HepG2 (cell line): ENCODE results near the gene OR2AG1.

ENCODE experiments used
- CREB1 ChIP-seq, 2 experiments: fragments of 450-650 bp in 1 of 2; IDR thresholded peaks; 2 replicates each; pipeline ENCODE4 v1.6.1; 2016 to 2017; ENCODE audit warnings: control low read depth in 1 of 2, mild to moderate bottlenecking in 1 of 2, missing compliant biosample characterization in 1 of 2, missing genetic modification characterization in 1 of 2
- HNF4A ChIP-seq: sonication (generic); formaldehyde crosslinking; IDR thresholded peaks from 2 replicates; pipeline ENCODE4 v1.4.0; 2020; ENCODE audit warnings: missing genetic modification reagents
- HNRNPL ChIP-seq: fragments of 200-400 bp; formaldehyde crosslinking; IDR thresholded peaks from 2 replicates; pipeline ENCODE4 v1.6.1; 2017; ENCODE audit warnings: mild to moderate bottlenecking, low read depth, low read length
- KDM1A ChIP-seq: IDR thresholded peaks from 2 replicates; pipeline ENCODE4 v1.6.1; 2016; ENCODE audit warnings: missing compliant biosample characterization
- NRL ChIP-seq: sonication (generic); formaldehyde crosslinking; IDR thresholded peaks from 2 replicates; pipeline ENCODE4 v1.5.0; 2020; ENCODE audit warnings: missing genetic modification reagents, mild to moderate bottlenecking, moderate library complexity, borderline replicate concordance
- PITX1 ChIP-seq: sonication (generic); formaldehyde crosslinking; IDR thresholded peaks from 2 replicates; pipeline ENCODE4 v1.5.1; 2020; ENCODE audit warnings: mild to moderate bottlenecking, missing genetic modification reagents
- ZNF251 ChIP-seq: sonication (generic); formaldehyde crosslinking; IDR thresholded peaks from 2 replicates; pipeline ENCODE4 v1.9.0; 2021; ENCODE audit warnings: mild to moderate bottlenecking, missing genetic modification reagents
- ZNF670 ChIP-seq: sonication (generic); formaldehyde crosslinking; IDR thresholded peaks from 2 replicates; pipeline ENCODE4 v1.8.0; 2022; ENCODE audit warnings: mild to moderate bottlenecking, missing genetic modification reagents, borderline replicate concordance
- ZNF768 ChIP-seq: sonication (generic); formaldehyde crosslinking; IDR thresholded peaks from 2 replicates; pipeline ENCODE4 v1.4.0; 2020; ENCODE audit warnings: missing genetic modification reagents
- TF ChIP-seq, protein P1 (sequence below): sonication (generic); formaldehyde crosslinking; IDR thresholded peaks from 2 replicates; pipeline ENCODE4 v1.5.0; 2020; ENCODE audit warnings: mild to moderate bottlenecking, missing genetic modification reagents, moderate library complexity
- TF ChIP-seq, protein P2 (sequence below): sonication (generic); formaldehyde crosslinking; IDR thresholded peaks from 2 replicates; pipeline ENCODE4 v1.4.0; 2020; ENCODE audit warnings: mild to moderate bottlenecking, missing genetic modification reagents, borderline replicate concordance

DNA sequence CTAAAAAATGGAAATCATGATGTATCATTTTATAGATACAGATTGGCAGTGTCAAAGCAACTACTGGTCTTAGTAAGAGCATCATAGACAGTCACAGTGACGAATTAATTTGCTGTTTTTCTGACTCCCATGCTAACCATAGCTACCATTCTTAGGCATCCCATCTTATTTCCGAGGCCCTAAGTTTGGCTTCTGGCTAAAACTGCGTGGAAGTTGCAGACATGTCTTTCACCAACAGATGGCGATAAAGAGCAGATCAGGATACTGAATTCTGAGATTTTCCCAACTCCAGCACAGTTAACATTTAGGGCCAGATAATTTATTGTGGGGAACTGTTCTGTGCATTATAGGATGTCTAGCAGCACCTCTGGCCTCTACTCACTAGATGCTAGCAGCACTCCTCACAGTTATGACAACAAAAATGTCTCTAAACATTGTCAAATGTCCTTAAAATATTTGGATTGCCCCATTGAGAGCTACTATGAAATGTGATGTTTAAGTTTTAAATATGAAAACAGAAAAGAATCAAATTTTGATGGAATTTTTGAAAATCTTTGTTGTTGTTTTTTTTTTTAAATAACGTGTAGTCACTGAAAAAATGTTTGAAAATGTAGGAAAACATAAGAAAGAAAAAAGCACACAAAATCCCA, 27.4 kb upstream of the OR2AG1 start:
- TF ChIP-seq ZNF768 (CRISPR knock-in tag), result no peak
- no peak for TF ChIP-seq CREB1 (IDR thresholded peaks at IDR 0.05)
- no peak for TF ChIP-seq CREB1 (CRISPR knock-in tag; IDR thresholded peaks at IDR 0.05)
- no peak for TF ChIP-seq HNRNPL
- no peak for TF ChIP-seq NRL (CRISPR knock-in tag)
- TF ChIP-seq, protein P1, sequence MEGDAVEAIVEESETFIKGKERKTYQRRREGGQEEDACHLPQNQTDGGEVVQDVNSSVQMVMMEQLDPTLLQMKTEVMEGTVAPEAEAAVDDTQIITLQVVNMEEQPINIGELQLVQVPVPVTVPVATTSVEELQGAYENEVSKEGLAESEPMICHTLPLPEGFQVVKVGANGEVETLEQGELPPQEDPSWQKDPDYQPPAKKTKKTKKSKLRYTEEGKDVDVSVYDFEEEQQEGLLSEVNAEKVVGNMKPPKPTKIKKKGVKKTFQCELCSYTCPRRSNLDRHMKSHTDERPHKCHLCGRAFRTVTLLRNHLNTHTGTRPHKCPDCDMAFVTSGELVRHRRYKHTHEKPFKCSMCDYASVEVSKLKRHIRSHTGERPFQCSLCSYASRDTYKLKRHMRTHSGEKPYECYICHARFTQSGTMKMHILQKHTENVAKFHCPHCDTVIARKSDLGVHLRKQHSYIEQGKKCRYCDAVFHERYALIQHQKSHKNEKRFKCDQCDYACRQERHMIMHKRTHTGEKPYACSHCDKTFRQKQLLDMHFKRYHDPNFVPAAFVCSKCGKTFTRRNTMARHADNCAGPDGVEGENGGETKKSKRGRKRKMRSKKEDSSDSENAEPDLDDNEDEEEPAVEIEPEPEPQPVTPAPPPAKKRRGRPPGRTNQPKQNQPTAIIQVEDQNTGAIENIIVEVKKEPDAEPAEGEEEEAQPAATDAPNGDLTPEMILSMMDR (CRISPR knock-in tag), result peak; percentile 71
- no peak for TF ChIP-seq PITX1 (CRISPR knock-in tag)
- TF ChIP-seq KDM1A (CRISPR knock-in tag), result no peak
- TF ChIP-seq, protein P2, sequence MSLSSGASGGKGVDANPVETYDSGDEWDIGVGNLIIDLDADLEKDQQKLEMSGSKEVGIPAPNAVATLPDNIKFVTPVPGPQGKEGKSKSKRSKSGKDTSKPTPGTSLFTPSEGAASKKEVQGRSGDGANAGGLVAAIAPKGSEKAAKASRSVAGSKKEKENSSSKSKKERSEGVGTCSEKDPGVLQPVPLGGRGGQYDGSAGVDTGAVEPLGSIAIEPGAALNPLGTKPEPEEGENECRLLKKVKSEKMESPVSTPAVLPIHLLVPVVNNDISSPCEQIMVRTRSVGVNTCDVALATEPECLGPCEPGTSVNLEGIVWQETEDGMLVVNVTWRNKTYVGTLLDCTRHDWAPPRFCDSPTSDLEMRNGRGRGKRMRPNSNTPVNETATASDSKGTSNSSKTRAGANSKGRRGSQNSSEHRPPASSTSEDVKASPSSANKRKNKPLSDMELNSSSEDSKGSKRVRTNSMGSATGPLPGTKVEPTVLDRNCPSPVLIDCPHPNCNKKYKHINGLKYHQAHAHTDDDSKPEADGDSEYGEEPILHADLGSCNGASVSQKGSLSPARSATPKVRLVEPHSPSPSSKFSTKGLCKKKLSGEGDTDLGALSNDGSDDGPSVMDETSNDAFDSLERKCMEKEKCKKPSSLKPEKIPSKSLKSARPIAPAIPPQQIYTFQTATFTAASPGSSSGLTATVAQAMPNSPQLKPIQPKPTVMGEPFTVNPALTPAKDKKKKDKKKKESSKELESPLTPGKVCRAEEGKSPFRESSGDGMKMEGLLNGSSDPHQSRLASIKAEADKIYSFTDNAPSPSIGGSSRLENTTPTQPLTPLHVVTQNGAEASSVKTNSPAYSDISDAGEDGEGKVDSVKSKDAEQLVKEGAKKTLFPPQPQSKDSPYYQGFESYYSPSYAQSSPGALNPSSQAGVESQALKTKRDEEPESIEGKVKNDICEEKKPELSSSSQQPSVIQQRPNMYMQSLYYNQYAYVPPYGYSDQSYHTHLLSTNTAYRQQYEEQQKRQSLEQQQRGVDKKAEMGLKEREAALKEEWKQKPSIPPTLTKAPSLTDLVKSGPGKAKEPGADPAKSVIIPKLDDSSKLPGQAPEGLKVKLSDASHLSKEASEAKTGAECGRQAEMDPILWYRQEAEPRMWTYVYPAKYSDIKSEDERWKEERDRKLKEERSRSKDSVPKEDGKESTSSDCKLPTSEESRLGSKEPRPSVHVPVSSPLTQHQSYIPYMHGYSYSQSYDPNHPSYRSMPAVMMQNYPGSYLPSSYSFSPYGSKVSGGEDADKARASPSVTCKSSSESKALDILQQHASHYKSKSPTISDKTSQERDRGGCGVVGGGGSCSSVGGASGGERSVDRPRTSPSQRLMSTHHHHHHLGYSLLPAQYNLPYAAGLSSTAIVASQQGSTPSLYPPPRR, result no peak
- no peak for TF ChIP-seq HNF4A
- no peak for TF ChIP-seq ZNF251 (CRISPR knock-in tag)
- no peak for TF ChIP-seq ZNF670 (CRISPR knock-in tag)
